ENCODE results near the gene MYL6. TPM values are rescaled to one million over a fixed set of nuclear protein-coding genes. Genes with fewer than 3 reads are reported as not detected.

The MYL6 gene
- total RNA-seq, 1 experiment from 2014 or later = 716 TPM

- peaks cover 38% of the 10 kb centered on the region for H3K4me1 Mint-ChIP-seq (ENCODE audit: insufficient read depth, unreplicated experiment)
- TF ChIP-seq, protein P1, sequence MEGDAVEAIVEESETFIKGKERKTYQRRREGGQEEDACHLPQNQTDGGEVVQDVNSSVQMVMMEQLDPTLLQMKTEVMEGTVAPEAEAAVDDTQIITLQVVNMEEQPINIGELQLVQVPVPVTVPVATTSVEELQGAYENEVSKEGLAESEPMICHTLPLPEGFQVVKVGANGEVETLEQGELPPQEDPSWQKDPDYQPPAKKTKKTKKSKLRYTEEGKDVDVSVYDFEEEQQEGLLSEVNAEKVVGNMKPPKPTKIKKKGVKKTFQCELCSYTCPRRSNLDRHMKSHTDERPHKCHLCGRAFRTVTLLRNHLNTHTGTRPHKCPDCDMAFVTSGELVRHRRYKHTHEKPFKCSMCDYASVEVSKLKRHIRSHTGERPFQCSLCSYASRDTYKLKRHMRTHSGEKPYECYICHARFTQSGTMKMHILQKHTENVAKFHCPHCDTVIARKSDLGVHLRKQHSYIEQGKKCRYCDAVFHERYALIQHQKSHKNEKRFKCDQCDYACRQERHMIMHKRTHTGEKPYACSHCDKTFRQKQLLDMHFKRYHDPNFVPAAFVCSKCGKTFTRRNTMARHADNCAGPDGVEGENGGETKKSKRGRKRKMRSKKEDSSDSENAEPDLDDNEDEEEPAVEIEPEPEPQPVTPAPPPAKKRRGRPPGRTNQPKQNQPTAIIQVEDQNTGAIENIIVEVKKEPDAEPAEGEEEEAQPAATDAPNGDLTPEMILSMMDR (IDR thresholded peaks at IDR 0.05; ENCODE audit: unreplicated experiment) = peak; percentile 75
- intact Hi-C loops (cut with micrococcal nuclease) = loop anchor here (1.0 kb wide), 1 partner anchor 63 kb away; no protein-coding TSS in a partner anchor
- no peaks in the 10 kb centered on the region for H3K9me3 Mint-ChIP-seq (ENCODE audit: unreplicated experiment)
- H3K27ac Mint-ChIP-seq (ENCODE audit: low read depth, unreplicated experiment) = peak within 1 kb of the TSS; percentile 93
- no TSS peak for BruUV-seq (replicated peaks)
- H3K36me3 Mint-ChIP-seq (ENCODE audit: insufficient read depth, unreplicated experiment) = peaks cover 37% of the 10 kb centered on the region
- H3K27me3 Mint-ChIP-seq (ENCODE audit: insufficient read depth, unreplicated experiment) = no peaks in the 10 kb centered on the region
- peak within 1 kb of the TSS; percentile 85 for H3K4me3 Mint-ChIP-seq (ENCODE audit: unreplicated experiment)
- DNase-seq (ENCODE audit: unreplicated experiment) = peak; percentile 87
- ChIA-PET CTCF (interaction anchor here (0.5 to 6.6 kb wide), 37 partner anchors 11 to 1882 kb away, joined by 3 to 83 read pairs (median 4); partner anchors contain the start of genes APOF, ESYT1, RNF41 and ZC3H10), POLR2A (interaction anchor here (0.6 to 7.9 kb wide), 35 partner anchors 9 to 406 kb away, joined by 3 to 140 read pairs (median 6); partner anchors contain the start of genes CNPY2, COQ10A, CS and ESYT1)
Measured at GRCh38 chr12:56189099-56189917, 31.1 kb downstream of the MYL6 start, which contains the start of gene SMARCC2. SMARCC2 (minus strand) TSS chr12:56189483; CDS start chr12:56189461, 22 bp downstream.

DNA sequence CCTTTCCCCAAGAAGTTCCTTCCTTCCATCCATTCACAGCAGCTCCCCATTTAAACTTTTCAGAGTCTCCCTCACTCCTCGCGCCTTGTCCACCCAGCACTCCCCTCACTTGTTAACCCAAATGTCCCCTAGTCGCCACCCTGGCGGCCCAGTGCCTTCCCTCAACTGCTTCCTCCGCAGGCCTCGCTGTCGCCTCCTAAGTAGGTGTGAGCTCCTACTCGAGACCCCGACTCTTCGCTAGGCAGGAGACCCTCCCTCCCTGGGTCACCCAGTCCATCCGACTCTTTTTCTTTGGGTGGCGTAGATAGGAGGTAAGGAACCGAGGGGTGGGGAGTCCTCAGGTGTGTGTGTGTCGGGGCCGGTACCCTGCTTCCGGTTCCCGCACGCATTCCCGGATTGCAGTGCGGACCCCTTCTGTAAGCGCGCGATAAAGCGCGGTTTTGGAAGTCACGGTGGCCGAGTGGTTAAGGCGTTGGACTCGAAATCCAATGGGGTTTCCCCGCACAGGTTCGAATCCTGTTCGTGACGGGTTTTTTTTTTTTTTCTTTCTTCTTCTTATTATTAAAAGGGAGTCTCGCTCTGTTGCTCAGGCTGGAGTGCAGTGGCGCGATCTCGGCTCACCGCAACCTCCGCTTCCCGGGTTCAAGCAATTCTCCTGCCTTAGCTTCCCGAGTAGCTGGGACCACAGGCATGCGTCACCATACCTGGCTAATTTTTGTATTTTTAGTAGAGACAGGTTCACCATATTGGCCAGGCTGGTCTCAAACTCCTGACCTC is 31.9 kb downstream of the MYL6 start:
- TF ChIP-seq, protein P1 (IDR thresholded peaks at IDR 0.05; ENCODE audit: unreplicated experiment) = no peak
- peak; percentile 90 for DNase-seq (ENCODE audit: unreplicated experiment)
- Mint-ChIP-seq H3K9me3 (ENCODE audit: unreplicated experiment) (no peaks in the 10 kb centered on the region), H3K36me3 (ENCODE audit: insufficient read depth, unreplicated experiment) (peaks cover 31% of the 10 kb centered on the region), H3K27me3 (ENCODE audit: insufficient read depth, unreplicated experiment) (no peaks in the 10 kb centered on the region), H3K27ac (ENCODE audit: low read depth, unreplicated experiment) (peak overlapping the region; percentile 93), H3K4me3 (ENCODE audit: unreplicated experiment) (peak overlapping the region; percentile 85), H3K4me1 (ENCODE audit: insufficient read depth, unreplicated experiment) (peaks cover 38% of the 10 kb centered on the region)
- POLR2A ChIA-PET = interaction anchor here (0.6 to 7.9 kb wide), 32 partner anchors 9 to 407 kb away, joined by 3 to 140 read pairs (median 6); partner anchors contain the start of genes CNPY2, COQ10A, CS and ESYT1
- intact Hi-C loops (cut with micrococcal nuclease) = loop anchor here (1.0 to 10.0 kb wide), 4 partner anchors 64 to 455 kb away; partner anchors contain the start of gene ZC3H10
- BruUV-seq (replicated peaks) = no TSS peak
- CTCF ChIA-PET = interaction anchor here (0.5 to 6.6 kb wide), 37 partner anchors 12 to 1882 kb away, joined by 3 to 83 read pairs (median 4); partner anchors contain the start of genes APOF, ESYT1, RNF41 and ZC3H10

DNA sequence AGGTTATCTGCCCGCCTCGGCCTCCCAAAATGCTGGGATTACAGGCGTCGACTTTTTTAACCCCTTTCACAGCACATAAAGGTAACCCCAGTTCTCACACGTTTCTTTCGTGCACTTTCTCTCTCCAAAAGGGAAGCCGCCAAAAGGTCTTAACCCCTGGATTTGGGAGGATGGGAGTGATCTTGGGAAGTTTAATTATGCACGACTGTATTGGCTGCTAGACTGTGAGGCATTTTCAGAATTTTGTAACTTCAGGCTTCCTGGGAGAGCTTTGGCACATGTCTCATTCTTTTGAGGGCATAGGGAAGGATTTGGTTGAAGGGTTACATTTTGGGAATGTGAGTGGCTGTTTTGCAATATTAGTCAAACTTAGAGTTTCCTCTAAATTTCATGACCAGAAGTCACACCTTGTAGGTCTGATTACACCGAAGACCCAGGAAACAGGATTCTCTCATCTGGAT is 32.6 kb downstream of the MYL6 start:
- intact Hi-C loops (cut with micrococcal nuclease) = loop anchor here (1.0 to 10.0 kb wide), 3 partner anchors 66 to 456 kb away; partner anchors contain the start of gene ZC3H10
- Mint-ChIP-seq H3K36me3 (ENCODE audit: insufficient read depth, unreplicated experiment) (peaks cover 24% of the 10 kb centered on the region), H3K9me3 (ENCODE audit: unreplicated experiment) (no peaks in the 10 kb centered on the region), H3K4me3 (ENCODE audit: unreplicated experiment) (peak overlapping the region; percentile 85), H3K27me3 (ENCODE audit: insufficient read depth, unreplicated experiment) (no peaks in the 10 kb centered on the region), H3K27ac (ENCODE audit: low read depth, unreplicated experiment) (peak overlapping the region; percentile 93), H3K4me1 (ENCODE audit: insufficient read depth, unreplicated experiment) (peaks cover 38% of the 10 kb centered on the region)
- BruUV-seq (replicated peaks) = no TSS peak
- TF ChIP-seq, protein P1 (IDR thresholded peaks at IDR 0.05; ENCODE audit: unreplicated experiment) = no peak
- DNase-seq (ENCODE audit: unreplicated experiment) = peak; percentile 31
- CTCF ChIA-PET = interaction anchor here (0.6 to 6.6 kb wide), 13 partner anchors 10 to 452 kb away, joined by 3 to 83 read pairs (median 7); partner anchors contain the start of genes RNF41 and ZC3H10
- POLR2A ChIA-PET = interaction anchor here (1.6 to 7.9 kb wide), 8 partner anchors 30 to 194 kb away, joined by 4 to 140 read pairs (median 12); partner anchors contain the start of genes ESYT1, MYL6, RNF41 and RPL41

All from MCF 10A (cell line).